NCI-H2227 (cell line): ENCODE data around the gene ARL17B.
"Not testable (repeated sequence)": the region's sequence is repeated elsewhere in the genome, so short reads cannot be mapped to it uniquely, and the experiment has no call there.

Experiments
- DNase-seq: peaks from one replicate; lab custom pipeline; 2025; ENCODE audit not compliant: unreplicated experiment; lab: John Stamatoyannopoulos, UW

ARL17B gene

DNA sequence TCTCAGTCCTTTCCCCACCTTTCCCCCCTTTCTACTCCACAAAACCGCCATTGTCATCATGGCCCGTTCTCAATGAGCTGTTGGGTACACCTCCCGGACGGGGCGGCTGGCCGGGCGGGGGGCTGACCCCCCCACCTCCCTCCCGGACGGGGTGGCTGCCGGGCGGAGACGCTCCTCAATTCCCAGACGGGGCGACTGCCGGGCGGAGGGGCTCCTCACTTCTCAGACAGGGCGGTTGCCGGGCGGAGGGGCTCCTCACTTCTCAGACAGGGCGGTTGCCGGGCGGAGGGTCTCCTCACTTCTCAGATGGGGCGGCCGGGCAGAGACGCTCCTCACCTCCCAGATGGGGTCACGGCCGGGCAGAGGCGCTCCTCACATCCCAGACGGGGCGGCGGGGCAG, 108.8 kb downstream of the ARL17B start:
- DNase-seq = not testable (repeated sequence)

- DNase-seq = not testable (repeated sequence)
These were observed 112.4 kb downstream of the ARL17B start for GRCh38 chr17:46249153-46249552.

- DNase-seq = not testable (repeated sequence)
These were observed 116.4 kb downstream of the ARL17B start for GRCh38 chr17:46244949-46245768.

GRCh38 chr17:46244339-46244913, 117.1 kb downstream of the ARL17B start:
- DNase-seq = not testable (repeated sequence)

GRCh38 chr17:46243928-46244327, 117.6 kb downstream of the ARL17B start:
- DNase-seq = not testable (repeated sequence)

DNA sequence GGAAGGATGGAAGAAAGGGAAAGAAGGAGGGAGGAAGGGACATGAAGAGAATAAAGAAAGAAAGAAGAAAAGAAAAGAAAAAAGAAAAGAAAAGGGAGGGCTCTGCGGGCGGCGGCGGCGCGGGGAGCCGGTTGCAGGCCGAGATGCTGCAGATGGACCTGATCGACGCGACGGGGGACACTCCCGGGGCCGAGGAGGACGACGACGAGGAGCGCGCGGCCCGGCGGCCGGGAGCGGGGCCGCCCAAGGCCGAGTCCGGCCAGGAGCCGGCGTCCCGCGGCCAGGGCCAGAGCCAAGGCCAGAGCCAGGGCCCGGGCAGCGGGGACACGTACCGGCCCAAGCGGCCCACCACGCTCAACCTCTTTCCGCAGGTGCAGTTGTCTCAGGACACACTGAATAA, 118.1 kb downstream of the ARL17B start:
- not testable (repeated sequence) for DNase-seq

- not testable (repeated sequence) for DNase-seq
These were observed 130.2 kb downstream of the ARL17B start for GRCh38 chr17:46231359-46231758.

- peak; percentile 94 for DNase-seq
These were observed 136.2 kb downstream of the ARL17B start for GRCh38 chr17:46225274-46225794.

DNA sequence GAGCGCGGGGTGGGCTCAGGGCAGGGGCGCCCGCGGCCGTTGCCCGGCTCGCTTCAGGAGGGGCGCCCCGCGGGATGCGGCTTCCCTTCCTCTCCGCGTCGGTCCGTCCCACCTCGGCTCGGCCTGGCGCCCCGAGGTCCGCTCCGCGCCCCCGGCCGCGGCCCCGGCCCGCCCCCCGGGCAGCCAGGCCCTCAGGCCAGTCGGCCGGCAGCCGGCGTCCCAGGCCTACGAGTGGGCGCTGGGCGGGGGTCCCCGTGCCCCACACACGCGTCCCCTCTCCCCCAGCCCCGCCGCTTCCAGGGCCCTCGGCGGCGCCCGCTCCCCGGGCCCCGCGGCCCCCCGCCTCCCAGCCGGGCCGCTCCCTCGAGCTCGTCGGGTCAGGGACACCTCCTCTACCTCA, 136.7 kb downstream of the ARL17B start:
- not testable (repeated sequence) for DNase-seq
